CD14-positive monocyte (primary cell): ENCODE results near the gene MTMR1. TPM values are rescaled to one million over a fixed set of nuclear protein-coding genes. Genes with fewer than 3 reads are reported as not detected.

ENCODE experiments used
- DNase-seq, 3 donors: peaks; one replicate each; pipeline ENCODE4 v3.0.0-alpha.2; 2011 to 2022
- H2AFZ ChIP-seq: 2 replicates; pipeline ENCODE4 v1.6.0; 2012; ENCODE audit warnings: mild to moderate bottlenecking, low read depth, low read length, inconsistent platforms; ENCODE audit not compliant: insufficient read depth, poor library complexity, severe bottlenecking
- H3K27ac ChIP-seq, 2 donors: 1 replicate in 1 of 2; 2 replicates in 1 of 2; pipeline ENCODE4 v1.5.1; 2012 to 2013; ENCODE audit warnings: low read length in 2 of 2, control low read depth in 1 of 2, inconsistent platforms in 1 of 2, low read depth in 1 of 2, mild to moderate bottlenecking in 1 of 2
- H3K27me3 ChIP-seq, 2 donors: one replicate each; pipeline versions ENCODE4 v1.6.0 to v1.6.1; 2011 to 2013; ENCODE audit warnings: low read length in 2 of 2; ENCODE audit not compliant: control insufficient read depth in 2 of 2, insufficient read depth in 2 of 2
- H3K36me3 ChIP-seq, 2 donors: replicated peaks in 1 of 2; 1 replicate in 1 of 2; 2 replicates in 1 of 2; pipeline versions ENCODE4 v1.5.1 to v1.6.1; 2012 to 2013; ENCODE audit warnings: low read length in 2 of 2, control low read depth in 1 of 2, inconsistent platforms in 1 of 2, mild to moderate bottlenecking in 1 of 2; ENCODE audit not compliant: insufficient read depth in 2 of 2, control insufficient read depth in 1 of 2
- H3K4me1 ChIP-seq, 2 donors: 1 replicate in 1 of 2; 2 replicates in 1 of 2; pipeline versions ENCODE4 v1.5.1 to v1.6.1; 2012 to 2013; ENCODE audit warnings: low read length in 2 of 2, control low read depth in 1 of 2, inconsistent platforms in 1 of 2, mild to moderate bottlenecking in 1 of 2, moderate library complexity in 1 of 2; ENCODE audit not compliant: insufficient read depth in 2 of 2, control insufficient read depth in 1 of 2
- H3K4me2 ChIP-seq: replicated peaks from 2 replicates; pipeline ENCODE3; 2012; ENCODE audit warnings: low read length, moderate library complexity, mild to moderate bottlenecking; ENCODE audit not compliant: poor library complexity, severe bottlenecking; ENCODE audit errors: extremely low read depth
- H3K4me3 ChIP-seq, 3 experiments: fragments of 200-600 bp in 1 of 3; sonication (generic) in 1 of 3; replicated peaks in 1 of 3; 1 replicate in 2 of 3; 2 replicates in 1 of 3; pipeline ENCODE4 v1.5.1; 2011 to 2013; ENCODE audit warnings: low read length in 3 of 3, mild to moderate bottlenecking in 3 of 3, control low read depth in 2 of 3, low read depth in 2 of 3, inconsistent platforms in 1 of 3, moderate library complexity in 1 of 3
- H3K79me2 ChIP-seq: 2 replicates; pipeline ENCODE4 v1.6.0; 2012; ENCODE audit warnings: mild to moderate bottlenecking, control low read depth, inconsistent platforms, low read length, moderate library complexity; ENCODE audit not compliant: insufficient read depth
- H3K9ac ChIP-seq: 2 replicates; pipeline ENCODE4 v1.6.0; 2017; ENCODE audit warnings: low read length, mild to moderate bottlenecking; ENCODE audit not compliant: insufficient read depth, poor library complexity, severe bottlenecking
- H3K9me3 ChIP-seq, 2 donors: replicated peaks in 1 of 2; 1 replicate in 1 of 2; 2 replicates in 1 of 2; pipeline versions ENCODE4 v1.5.1 to v1.6.1; 2012 to 2013; ENCODE audit warnings: low read length in 2 of 2, control low read depth in 1 of 2; ENCODE audit not compliant: control insufficient read depth in 1 of 2, insufficient read depth in 1 of 2
- H4K20me1 ChIP-seq: 2 replicates; pipeline ENCODE4 v1.6.0; 2012; ENCODE audit warnings: mild to moderate bottlenecking, low read length, control low read depth, moderate library complexity; ENCODE audit not compliant: insufficient read depth
- H3K27ac Mint-ChIP-seq, 7 donors: one replicate each; pipeline ENCODE4 v1.8.0; 2020; ENCODE audit warnings: mild to moderate bottlenecking in 7 of 7, mixed read lengths in 7 of 7, moderate library complexity in 6 of 7, inconsistent platforms in 2 of 7
- H3K27me3 Mint-ChIP-seq, 3 donors: one replicate each; pipeline ENCODE4 v1.8.0; 2021 to 2022; ENCODE audit warnings: low read depth in 3 of 3, mild to moderate bottlenecking in 3 of 3, mixed read lengths in 3 of 3, moderate library complexity in 3 of 3, inconsistent platforms in 1 of 3
- H3K36me3 Mint-ChIP-seq, 2 donors: one replicate each; pipeline ENCODE4 v1.8.0; 2020; ENCODE audit warnings: mixed read lengths in 2 of 2, inconsistent platforms in 1 of 2, mild to moderate bottlenecking in 1 of 2
- H3K4me1 Mint-ChIP-seq: one replicate; pipeline ENCODE4 v1.8.0; 2020; ENCODE audit warnings: mild to moderate bottlenecking, mixed read lengths
- H3K4me3 Mint-ChIP-seq, 2 donors: one replicate each; pipeline ENCODE4 v1.8.0; 2020; ENCODE audit warnings: mild to moderate bottlenecking in 2 of 2, mixed read lengths in 2 of 2, moderate library complexity in 1 of 2
- H3K9me3 Mint-ChIP-seq, 7 donors: one replicate each; pipeline ENCODE4 v1.8.0; 2020 to 2022; ENCODE audit warnings: mixed read lengths in 7 of 7, mild to moderate bottlenecking in 6 of 7, moderate library complexity in 6 of 7, inconsistent platforms in 2 of 7
- CTCF ChIP-seq: fragments of 200-600 bp; IDR thresholded peaks from one replicate; pipeline ENCODE4 v1.8.0; 2022; ENCODE audit warnings: antibody characterized with exemption, mild to moderate bottlenecking
- WGBS: methylation state at CpG from one replicate; pipeline ENCODE4 v1.1.5; 2013; ENCODE audit warnings: missing lambda C conversion rate; ENCODE audit not compliant: insufficient coverage; 5-methylcytosine and 5-hydroxymethylcytosine counted together
- intact Hi-C, 2 donors: fragments of 100-400 bp; cut with micrococcal nuclease; formaldehyde crosslinking; loops; one replicate each; pipeline versions ENCODE4 v1.15.0 to v1.15.1; 2023
- polyA plus RNA-seq, 3 donors: library from polyadenylated mRNA; depleted of rRNA in 1 of 3; unstranded in 2 of 3; stranded (reverse) in 1 of 3; fragments of 300-500 nt in 2 of 3; fragments of >200 nt in 1 of 3; fragmentation: Illumina TruSeq in 2 of 3; gene quantifications; 1 replicate in 2 of 3; 2 replicates in 1 of 3; pipeline ENCODE4 v1.2.3, GENCODE V29; 2012 to 2021

MTMR1 gene
- polyA plus RNA-seq, 3 donors: 5.8 to 16.6 (median 6.1) TPM

GRCh38 chrX:150696866-150697265 lies 3.7 kb downstream of the MTMR1 start:
- TF ChIP-seq CTCF: no peak
- intact Hi-C loops: no loop called here
- no CpG with 5 or more reads among the region's 4 CpGs for WGBS
- Mint-ChIP-seq H3K36me3 (peaks cover 0 to 4% of the 10 kb centered on the region in 2 donors), H3K9me3 (peaks cover 0 to 3% (median 0%) of the 10 kb centered on the region in 7 donors), H3K4me3 (no peak overlapping the region), H3K27me3 (peaks cover 0 to 8% (median 0%) of the 10 kb centered on the region in 3 donors), H3K27ac (peak overlapping the region in 5 of 7 donors; percentile 5 to 79 (median 63)), H3K4me1 (peaks cover 41% of the 10 kb centered on the region)
- H3K4me2 ChIP-seq: no peak overlapping the region
- no peak overlapping the region for H2AFZ ChIP-seq
- DNase-seq: peak in 1 of 3 donors; percentile 8
- H3K27me3 ChIP-seq: no peaks in the 10 kb centered on the region
- peak overlapping the region in 1 of 2 donors; percentile 23 for H3K27ac ChIP-seq
- H3K9me3 ChIP-seq: no peaks in the 10 kb centered on the region
- no peak overlapping the region for H3K4me3 ChIP-seq
- H3K4me1 ChIP-seq: peaks cover 35 to 40% of the 10 kb centered on the region in 2 donors
- no peaks in the 10 kb centered on the region for H3K36me3 ChIP-seq
- H3K79me2 ChIP-seq: peaks cover 32% of the 10 kb centered on the region
- H4K20me1 ChIP-seq: no peaks in the 10 kb centered on the region
- H3K9ac ChIP-seq: no peak overlapping the region

GRCh38 chrX:150697641-150698040 lies 4.4 kb downstream of the MTMR1 start:
- Mint-ChIP-seq H3K27ac (no peak overlapping the region), H3K36me3 (peaks cover 0 to 4% of the 10 kb centered on the region in 2 donors), H3K4me3 (no peak overlapping the region), H3K27me3 (peaks cover 0 to 11% (median 0%) of the 10 kb centered on the region in 3 donors), H3K4me1 (peaks cover 33% of the 10 kb centered on the region), H3K9me3 (peaks cover 0 to 3% (median 0%) of the 10 kb centered on the region in 7 donors)
- H4K20me1 ChIP-seq: no peaks in the 10 kb centered on the region
- H3K9ac ChIP-seq: no peak overlapping the region
- peaks cover 42% of the 10 kb centered on the region in 2 donors for H3K4me1 ChIP-seq
- no peak overlapping the region for H3K27ac ChIP-seq
- intact Hi-C loops: no loop called here
- WGBS: 100% methylated on average over 3 of the region's 7 CpGs
- H3K36me3 ChIP-seq: no peaks in the 10 kb centered on the region
- no peak overlapping the region for H3K4me3 ChIP-seq
- no peak for DNase-seq
- H3K9me3 ChIP-seq: no peaks in the 10 kb centered on the region
- peaks cover 33% of the 10 kb centered on the region for H3K79me2 ChIP-seq
- no peaks in the 10 kb centered on the region for H3K27me3 ChIP-seq
- H3K4me2 ChIP-seq: no peak overlapping the region
- no peak overlapping the region for H2AFZ ChIP-seq
- TF ChIP-seq CTCF: no peak
